ENCODE results near the gene CEP112.
A peak's percentile ranks its signal among the peaks of the same experiment; 100 is the strongest.

CEP112 gene

GRCh38 chr17:65666876-65667321 is 525.0 kb downstream of the CEP112 start:
- TF ChIP-seq ZNF70 (CRISPR knock-in tag; IDR thresholded peaks at IDR 0.05) (no peak), ZNF8 (CRISPR knock-in tag; IDR thresholded peaks at IDR 0.05) (no peak), GLIS3 (CRISPR knock-in tag; IDR thresholded peaks at IDR 0.05) (no peak), ISL1 (CRISPR knock-in tag; IDR thresholded peaks at IDR 0.05) (no peak), ZFP3 (CRISPR knock-in tag; IDR thresholded peaks at IDR 0.05) (no peak), PPARA (CRISPR knock-in tag; IDR thresholded peaks at IDR 0.05; ENCODE audit: borderline replicate concordance) (no peak), ESRRG (CRISPR knock-in tag; IDR thresholded peaks at IDR 0.05) (no peak), POU6F1 (CRISPR knock-in tag; IDR thresholded peaks at IDR 0.05; ENCODE audit: borderline replicate concordance, low read depth) (no peak), ARNTL (CRISPR knock-in tag; IDR thresholded peaks at IDR 0.05; ENCODE audit: borderline replicate concordance, low read depth) (no peak), PATZ1 (CRISPR knock-in tag; IDR thresholded peaks at IDR 0.05; ENCODE audit: borderline replicate concordance) (no peak), TCF4 (CRISPR knock-in tag; IDR thresholded peaks at IDR 0.05; ENCODE audit: borderline replicate concordance) (no peak), CSDC2 (CRISPR knock-in tag; IDR thresholded peaks at IDR 0.05) (no peak), OSR1 (CRISPR knock-in tag; IDR thresholded peaks at IDR 0.05) (no peak)
- ATAC-seq = peak; percentile 30; the same call in 1 of the 3 replicates

GRCh38 chr17:65665966-65666365 is 526.0 kb downstream of the CEP112 start:
- no peak for ATAC-seq
- no peak for TF ChIP-seq ZFP3 (CRISPR knock-in tag; IDR thresholded peaks at IDR 0.05)
- no peak for TF ChIP-seq RARB (CRISPR knock-in tag; IDR thresholded peaks at IDR 0.05)
- TF ChIP-seq CSDC2 (CRISPR knock-in tag; IDR thresholded peaks at IDR 0.05) = no peak
- TF ChIP-seq PATZ1 (CRISPR knock-in tag; IDR thresholded peaks at IDR 0.05; ENCODE audit: borderline replicate concordance) = no peak
- no peak for TF ChIP-seq ESRRG (CRISPR knock-in tag; IDR thresholded peaks at IDR 0.05)
- TF ChIP-seq OSR1 (CRISPR knock-in tag; IDR thresholded peaks at IDR 0.05) = no peak
- TF ChIP-seq ZNF565 (CRISPR knock-in tag; conservative IDR thresholded peaks at IDR 0.05; ENCODE audit: low read depth) = no peak
- no peak for TF ChIP-seq TOX (CRISPR knock-in tag; IDR thresholded peaks at IDR 0.05; ENCODE audit: borderline replicate concordance)
- TF ChIP-seq ARNTL (CRISPR knock-in tag; IDR thresholded peaks at IDR 0.05; ENCODE audit: borderline replicate concordance, low read depth) = no peak

- ATAC-seq = no peak
- no peak for TF ChIP-seq ARNTL (CRISPR knock-in tag; IDR thresholded peaks at IDR 0.05; ENCODE audit: borderline replicate concordance, low read depth)
- TF ChIP-seq BACH2 (CRISPR knock-in tag; IDR thresholded peaks at IDR 0.05; ENCODE audit: borderline replicate concordance) = no peak
- no peak for TF ChIP-seq ZNF70 (CRISPR knock-in tag; IDR thresholded peaks at IDR 0.05)
- TF ChIP-seq CSRNP3 (CRISPR knock-in tag; IDR thresholded peaks at IDR 0.05) = no peak
- no peak for TF ChIP-seq PATZ1 (CRISPR knock-in tag; IDR thresholded peaks at IDR 0.05; ENCODE audit: borderline replicate concordance)
- TF ChIP-seq POU6F1 (CRISPR knock-in tag; IDR thresholded peaks at IDR 0.05; ENCODE audit: borderline replicate concordance, low read depth) = no peak
- TF ChIP-seq ZNF8 (CRISPR knock-in tag; IDR thresholded peaks at IDR 0.05) = no peak
- TF ChIP-seq ESRRG (CRISPR knock-in tag; IDR thresholded peaks at IDR 0.05) = no peak
- no peak for TF ChIP-seq CSDC2 (CRISPR knock-in tag; IDR thresholded peaks at IDR 0.05)
- no peak for TF ChIP-seq ZFP30 (CRISPR knock-in tag; IDR thresholded peaks at IDR 0.05)
- TF ChIP-seq RARB (CRISPR knock-in tag; IDR thresholded peaks at IDR 0.05) = no peak
- TF ChIP-seq ZFP3 (CRISPR knock-in tag; IDR thresholded peaks at IDR 0.05) = no peak
- TF ChIP-seq SNAI2 (CRISPR knock-in tag; IDR thresholded peaks at IDR 0.05) = no peak
- TF ChIP-seq TCF4 (CRISPR knock-in tag; IDR thresholded peaks at IDR 0.05; ENCODE audit: borderline replicate concordance) = no peak
Measured at GRCh38 chr17:65664696-65665095, 527.2 kb downstream of the CEP112 start.
